Measurements from ENCODE around the gene INAVA.
"Not testable (repeated sequence)": the region's sequence is repeated elsewhere in the genome, so short reads cannot be mapped to it uniquely, and the experiment has no call there.

The INAVA gene

DNA sequence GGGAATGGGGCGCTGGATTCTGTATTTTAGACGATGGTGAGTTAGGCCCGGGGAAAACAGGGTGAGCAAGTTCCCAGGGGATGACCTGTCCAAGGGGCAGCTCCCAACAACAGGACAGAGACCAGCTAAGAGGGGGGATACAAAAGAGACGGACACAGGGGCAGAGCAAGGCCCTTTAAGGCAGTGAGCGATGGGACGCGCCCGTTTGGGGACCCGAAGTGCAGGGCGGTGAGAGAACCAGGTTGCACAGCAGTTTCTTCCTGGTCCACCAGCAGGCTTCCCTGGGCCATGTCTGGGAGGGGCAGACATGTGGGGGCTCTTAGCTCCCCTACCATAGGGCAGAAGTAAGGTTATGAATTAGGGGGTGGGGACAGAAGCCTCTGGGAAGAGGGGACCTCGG, 22.0 kb downstream of the INAVA start:
- H3K4me1 Mint-ChIP-seq: no peaks in the 10 kb centered on the region
- no peak overlapping the region for H3K4me3 Mint-ChIP-seq
- DNase-seq (ENCODE audit: low spot score in 2 of 2) (no peak), ATAC-seq (no peak)
- no peaks in the 10 kb centered on the region for H3K36me3 Mint-ChIP-seq
- H3K27ac Mint-ChIP-seq: no peak overlapping the region
- no peaks in the 10 kb centered on the region for H3K9me3 Mint-ChIP-seq

DNA sequence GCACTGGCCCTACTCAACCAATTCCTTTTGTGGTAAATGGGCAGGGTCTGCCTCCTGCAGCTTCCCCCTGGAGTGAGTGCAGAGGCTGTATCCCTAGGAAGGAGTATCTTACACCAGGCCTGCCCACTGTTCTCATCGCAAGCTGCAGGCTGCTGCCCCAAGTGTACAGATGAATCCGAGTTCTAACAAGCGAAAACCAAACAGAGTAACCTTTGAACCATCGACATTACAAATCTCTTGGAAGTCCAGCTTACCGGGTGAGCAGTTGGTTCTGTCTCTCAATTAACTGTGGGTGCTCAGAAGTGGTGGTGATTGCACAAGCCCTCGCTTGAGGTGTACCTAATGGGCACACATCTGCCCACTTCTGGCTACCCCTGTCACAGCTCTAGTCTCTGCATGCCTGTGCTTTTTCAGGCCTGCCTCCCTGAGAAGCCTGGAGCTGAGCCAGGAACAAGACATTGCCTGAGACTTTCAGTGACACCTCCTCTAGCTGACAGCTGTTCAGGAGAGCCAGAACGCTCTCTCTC, 22.7 kb downstream of the INAVA start:
- Mint-ChIP-seq H3K27ac (no peak overlapping the region), H3K9me3 (no peaks in the 10 kb centered on the region), H3K4me3 (no peak overlapping the region), H3K4me1 (no peaks in the 10 kb centered on the region), H3K36me3 (no peaks in the 10 kb centered on the region)
- DNase-seq (ENCODE audit: low spot score in 2 of 2) (no peak), ATAC-seq (no peak)

DNA sequence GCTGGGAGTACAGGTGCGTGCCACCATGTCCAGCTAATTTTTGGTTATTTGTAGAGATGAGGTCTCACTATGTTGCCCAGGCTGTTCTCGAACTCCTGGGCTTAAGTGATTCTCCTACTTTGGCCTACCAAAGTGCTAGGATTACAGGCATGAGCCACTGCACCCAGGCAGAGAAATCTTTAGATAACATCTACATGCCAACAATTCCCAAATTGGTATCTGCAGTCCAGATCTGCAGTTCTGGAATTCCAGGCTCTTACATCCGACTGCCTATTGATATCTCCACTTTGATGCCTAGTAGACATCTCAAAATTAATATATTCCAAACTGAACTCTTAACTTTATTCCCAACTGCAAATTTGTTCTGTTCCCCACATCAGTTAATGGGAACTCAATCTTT, 23.3 kb downstream of the INAVA start:
- Mint-ChIP-seq H3K4me1 (no peaks in the 10 kb centered on the region), H3K36me3 (no peaks in the 10 kb centered on the region), H3K27ac (no peak overlapping the region), H3K9me3 (no peaks in the 10 kb centered on the region), H3K4me3 (no peak overlapping the region)
- ATAC-seq: no peak
- DNase-seq (ENCODE audit: low spot score in 2 of 2): no peak

DNA sequence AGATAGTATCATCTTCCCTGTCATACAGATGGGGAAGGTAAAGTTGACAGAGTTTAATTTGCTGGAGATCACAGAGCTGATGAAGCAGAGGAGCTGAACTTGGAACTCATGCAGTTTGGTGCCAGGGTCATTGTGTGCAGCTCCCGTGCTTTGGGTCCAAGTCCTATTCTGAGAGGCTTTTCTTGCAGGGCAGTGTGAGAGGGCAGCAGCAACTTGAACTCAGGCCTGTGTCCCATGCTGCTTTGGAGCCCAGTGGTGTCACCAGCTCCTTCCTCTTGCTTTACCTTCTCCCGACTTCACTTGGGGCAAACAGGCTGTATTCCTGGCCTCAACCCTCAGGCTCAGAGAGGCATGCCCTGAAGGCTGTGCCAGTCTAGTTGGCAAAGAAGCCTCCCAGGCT, 24.7 kb downstream of the INAVA start:
- DNase-seq (ENCODE audit: low spot score in 2 of 2) (no peak), ATAC-seq (no peak)
- no peak overlapping the region for H3K4me3 Mint-ChIP-seq
- no peaks in the 10 kb centered on the region for H3K9me3 Mint-ChIP-seq
- H3K36me3 Mint-ChIP-seq: no peaks in the 10 kb centered on the region
- H3K4me1 Mint-ChIP-seq: no peaks in the 10 kb centered on the region
- H3K27ac Mint-ChIP-seq: no peak overlapping the region

DNA sequence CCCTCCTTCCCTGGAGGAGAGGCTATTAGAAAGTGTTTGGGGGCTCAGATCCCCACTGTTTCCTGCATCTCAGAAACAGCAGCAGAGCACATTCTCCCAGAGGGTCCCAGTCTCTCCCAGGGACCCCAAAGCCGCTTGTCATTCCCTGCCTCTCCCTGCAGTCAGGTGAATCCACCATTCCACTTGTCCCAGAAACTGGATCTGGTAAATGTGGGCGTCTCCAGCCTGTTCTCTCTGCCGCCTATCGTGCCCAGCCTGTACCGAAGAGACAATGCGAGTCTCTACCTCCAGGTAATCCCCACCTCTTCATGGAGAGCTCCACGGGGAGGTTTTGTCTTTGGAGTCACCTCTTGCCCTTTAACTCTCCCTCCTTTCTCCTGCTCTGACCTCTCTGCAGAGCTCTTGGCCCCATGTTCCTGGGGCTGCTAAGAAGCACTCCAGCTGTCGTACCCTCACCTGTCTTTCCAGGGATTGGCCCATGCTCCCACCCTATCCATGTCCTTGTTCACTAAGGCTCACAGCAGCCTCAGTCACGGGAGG, 26.9 kb downstream of the INAVA start:
- peaks cover 6% of the 10 kb centered on the region for H3K4me1 Mint-ChIP-seq
- no peaks in the 10 kb centered on the region for H3K36me3 Mint-ChIP-seq
- no peaks in the 10 kb centered on the region for H3K9me3 Mint-ChIP-seq
- no peak overlapping the region for H3K4me3 Mint-ChIP-seq
- H3K27ac Mint-ChIP-seq: no peak overlapping the region
- no peak for DNase-seq (ENCODE audit: low spot score in 2 of 2)
- no peak for ATAC-seq

DNA sequence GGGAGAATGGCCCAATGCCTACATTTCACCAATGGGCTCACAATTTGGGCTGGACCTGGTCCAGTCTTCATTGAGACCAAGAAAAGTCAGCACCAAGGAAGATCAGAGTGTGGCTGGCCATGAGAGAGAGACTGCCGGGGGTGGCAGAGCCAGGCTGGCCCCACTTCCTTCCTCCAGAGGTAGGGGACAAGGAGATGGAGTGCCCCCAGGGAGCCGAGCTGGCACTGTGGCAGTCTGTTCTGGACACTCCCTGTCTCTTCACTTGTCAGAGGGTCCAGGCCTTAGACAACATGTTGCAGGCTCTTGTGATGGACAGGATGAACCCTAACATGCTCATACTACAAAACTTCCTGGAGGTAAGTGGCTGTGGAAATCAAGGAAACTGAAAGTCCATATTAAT, 27.7 kb downstream of the INAVA start:
- H3K9me3 Mint-ChIP-seq: no peaks in the 10 kb centered on the region
- H3K36me3 Mint-ChIP-seq: no peaks in the 10 kb centered on the region
- no peak overlapping the region for H3K27ac Mint-ChIP-seq
- ATAC-seq: no peak
- no peak overlapping the region for H3K4me3 Mint-ChIP-seq
- no peak for DNase-seq (ENCODE audit: low spot score in 2 of 2)
- peaks cover 6% of the 10 kb centered on the region for H3K4me1 Mint-ChIP-seq

DNA sequence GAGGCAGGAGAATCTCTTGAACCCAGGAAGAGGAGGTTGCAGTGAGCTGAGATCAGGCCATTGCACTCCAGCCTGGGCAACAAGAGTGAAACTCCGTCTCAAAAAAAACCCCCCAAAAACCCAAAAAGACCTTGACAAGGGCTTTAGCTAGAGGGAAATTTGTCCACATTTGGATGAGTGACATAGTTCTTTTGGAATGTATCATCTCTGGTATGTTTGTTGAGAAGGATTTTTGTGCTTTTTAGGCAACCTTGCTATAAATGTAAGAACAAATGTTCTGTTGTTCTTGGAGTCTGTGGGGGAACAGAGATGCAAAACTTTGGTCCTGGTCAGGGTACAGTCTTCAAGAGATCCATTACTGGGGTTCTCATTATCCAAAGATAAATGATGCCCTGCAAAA, 28.9 kb downstream of the INAVA start:
- Mint-ChIP-seq H3K4me1 (peaks cover 6% of the 10 kb centered on the region), H3K36me3 (no peaks in the 10 kb centered on the region), H3K27ac (no peak overlapping the region), H3K9me3 (no peaks in the 10 kb centered on the region), H3K4me3 (no peak overlapping the region)
- no peak for DNase-seq (ENCODE audit: low spot score in 2 of 2)
- no peak for ATAC-seq

DNA sequence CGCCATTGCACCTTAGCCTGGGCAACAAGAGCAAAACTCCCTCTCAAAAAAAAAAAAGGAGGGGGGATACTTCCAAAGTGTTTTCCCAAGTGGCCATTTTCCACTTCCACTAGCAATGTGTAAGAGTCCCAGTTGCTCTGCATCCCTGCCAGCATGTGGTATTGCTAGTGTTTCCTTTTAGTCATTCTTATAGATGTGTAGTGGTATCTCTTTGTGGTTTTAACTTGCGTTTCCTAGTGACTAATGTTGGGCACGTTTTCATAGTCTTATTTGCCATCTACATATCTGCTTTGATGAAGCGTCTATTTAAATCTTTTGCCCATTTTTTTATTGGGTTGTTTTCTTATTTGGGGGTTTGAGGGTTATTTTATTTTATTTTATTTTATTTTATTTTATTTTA, 31.1 kb downstream of the INAVA start:
- no peak overlapping the region for H3K27ac Mint-ChIP-seq
- peaks cover 6% of the 10 kb centered on the region for H3K4me1 Mint-ChIP-seq
- DNase-seq (ENCODE audit: low spot score in 2 of 2): no peak
- no peaks in the 10 kb centered on the region for H3K9me3 Mint-ChIP-seq
- peak; percentile 98 for ATAC-seq
- no peak overlapping the region for H3K4me3 Mint-ChIP-seq
- H3K36me3 Mint-ChIP-seq: no peaks in the 10 kb centered on the region

DNA sequence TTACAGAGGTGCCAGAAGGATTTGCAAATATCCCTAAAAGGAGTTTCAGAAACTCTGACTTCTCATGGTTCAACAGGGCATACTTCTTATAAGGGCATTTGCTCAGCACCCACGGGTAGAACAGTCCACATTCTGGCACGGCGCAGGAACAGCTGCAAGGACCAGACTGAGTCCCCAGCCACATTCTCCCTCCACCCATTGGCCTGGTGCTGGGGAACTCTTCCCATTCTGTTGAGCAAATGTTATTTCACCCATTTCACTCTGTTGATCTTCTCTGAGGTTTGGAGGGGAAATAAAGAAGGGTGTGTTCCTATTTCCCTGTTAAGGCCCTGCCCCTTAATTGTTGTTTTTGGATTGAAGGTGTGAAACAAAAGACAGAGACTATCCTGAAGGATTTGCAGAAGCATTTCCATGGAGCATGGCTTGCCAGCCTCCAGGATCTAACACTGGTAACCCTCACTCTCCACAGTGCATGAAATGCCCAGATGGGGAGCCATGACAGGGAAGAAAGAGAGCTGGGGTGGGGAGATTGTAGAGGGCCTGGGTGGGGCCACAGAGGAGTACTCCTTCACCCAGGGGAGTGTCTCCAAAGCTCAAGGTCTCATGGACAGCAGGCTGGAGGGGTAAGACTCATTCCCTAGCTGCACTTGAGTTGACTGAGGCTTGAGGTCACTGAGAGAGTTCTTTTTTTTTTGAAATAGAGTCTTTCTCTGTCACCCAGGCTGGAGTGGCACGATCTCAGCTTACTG, 35.0 kb downstream of the INAVA start:
- no peaks in the 10 kb centered on the region for H3K36me3 Mint-ChIP-seq
- peaks cover 6% of the 10 kb centered on the region for H3K4me1 Mint-ChIP-seq
- ATAC-seq (no peak), DNase-seq (ENCODE audit: low spot score in 2 of 2) (no peak)
- no peak overlapping the region for H3K27ac Mint-ChIP-seq
- H3K9me3 Mint-ChIP-seq: peaks cover 3% of the 10 kb centered on the region
- no peak overlapping the region for H3K4me3 Mint-ChIP-seq

DNA sequence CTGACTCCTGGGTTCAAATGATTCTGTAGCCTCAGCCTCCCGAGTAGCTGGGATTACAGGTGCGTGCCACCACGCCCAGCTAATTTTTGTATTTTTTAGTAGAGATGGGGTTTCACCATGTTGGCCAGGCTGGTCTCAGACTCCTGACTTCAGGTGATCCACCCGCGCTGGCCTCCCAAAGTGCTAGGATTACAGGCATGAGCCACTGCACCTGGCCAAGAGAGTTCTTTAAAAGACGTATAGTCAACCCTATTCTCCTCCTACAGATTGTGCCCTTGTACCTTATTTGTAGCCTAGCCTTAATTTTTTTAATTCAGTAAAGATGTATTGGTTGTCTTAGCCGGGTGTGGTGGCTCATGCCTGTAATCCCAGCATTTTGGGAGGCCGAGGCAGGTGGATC, 35.6 kb downstream of the INAVA start:
- not testable (repeated sequence) for H3K9me3 Mint-ChIP-seq; H3K36me3 Mint-ChIP-seq; ATAC-seq; H3K4me3 Mint-ChIP-seq; H3K27ac Mint-ChIP-seq; H3K4me1 Mint-ChIP-seq; DNase-seq (ENCODE audit: low spot score in 2 of 2)

DNA sequence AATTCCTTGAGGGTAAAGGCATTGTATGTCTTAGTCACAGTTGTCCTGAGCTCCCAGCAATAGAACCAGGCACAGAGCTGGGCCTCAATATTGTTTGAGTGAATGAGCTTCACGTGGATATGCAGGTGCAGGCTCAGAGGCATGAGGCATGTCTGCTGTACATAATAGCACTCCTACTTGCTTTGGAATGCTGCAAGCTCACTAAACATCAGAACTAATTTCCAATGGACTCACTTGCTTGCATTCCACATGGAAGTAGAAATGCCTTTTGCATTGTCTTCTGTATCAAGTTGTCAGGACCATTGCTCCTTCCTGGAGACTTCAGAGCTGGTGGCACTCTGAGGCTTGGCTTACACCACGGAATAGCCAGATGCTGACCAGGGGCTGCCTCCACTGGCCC, 37.1 kb downstream of the INAVA start:
- Mint-ChIP-seq H3K4me1 (no peaks in the 10 kb centered on the region), H3K9me3 (peaks cover 3% of the 10 kb centered on the region), H3K27ac (no peak overlapping the region), H3K36me3 (no peaks in the 10 kb centered on the region), H3K4me3 (no peak overlapping the region)
- DNase-seq (ENCODE audit: low spot score in 2 of 2) (no peak), ATAC-seq (no peak)

DNA sequence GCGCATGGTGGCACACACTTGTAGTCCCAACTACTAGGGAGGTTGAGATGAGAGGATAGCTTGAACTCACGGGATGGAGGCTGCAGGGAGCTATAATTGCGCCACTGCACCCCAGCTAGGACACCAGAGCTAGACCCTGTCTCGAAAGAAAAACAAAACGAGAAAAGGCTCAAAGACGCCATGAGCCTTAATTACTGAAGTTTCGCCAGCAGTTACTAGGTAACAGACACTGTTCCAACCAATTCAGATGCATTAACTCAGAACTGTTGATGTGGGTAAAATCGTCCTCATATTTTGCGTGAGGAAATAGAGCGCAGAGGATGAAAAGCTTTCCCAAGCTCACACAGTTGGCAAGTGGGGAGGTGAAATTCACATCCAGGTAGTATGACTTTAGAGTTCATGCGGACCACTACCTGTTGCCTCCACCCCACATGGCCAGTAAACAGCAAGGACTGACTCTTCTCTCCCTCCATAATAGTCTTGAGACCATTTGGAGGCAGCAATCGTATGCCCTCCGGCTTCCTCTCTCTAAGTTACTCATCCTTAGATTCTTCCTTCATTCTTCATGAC, 40.1 kb downstream of the INAVA start:
- no peak overlapping the region for H3K4me3 Mint-ChIP-seq
- no peak for DNase-seq (ENCODE audit: low spot score in 2 of 2)
- H3K9me3 Mint-ChIP-seq: peaks cover 3% of the 10 kb centered on the region
- ATAC-seq: no peak
- H3K36me3 Mint-ChIP-seq: no peaks in the 10 kb centered on the region
- H3K27ac Mint-ChIP-seq: no peak overlapping the region
- H3K4me1 Mint-ChIP-seq: no peaks in the 10 kb centered on the region

DNA sequence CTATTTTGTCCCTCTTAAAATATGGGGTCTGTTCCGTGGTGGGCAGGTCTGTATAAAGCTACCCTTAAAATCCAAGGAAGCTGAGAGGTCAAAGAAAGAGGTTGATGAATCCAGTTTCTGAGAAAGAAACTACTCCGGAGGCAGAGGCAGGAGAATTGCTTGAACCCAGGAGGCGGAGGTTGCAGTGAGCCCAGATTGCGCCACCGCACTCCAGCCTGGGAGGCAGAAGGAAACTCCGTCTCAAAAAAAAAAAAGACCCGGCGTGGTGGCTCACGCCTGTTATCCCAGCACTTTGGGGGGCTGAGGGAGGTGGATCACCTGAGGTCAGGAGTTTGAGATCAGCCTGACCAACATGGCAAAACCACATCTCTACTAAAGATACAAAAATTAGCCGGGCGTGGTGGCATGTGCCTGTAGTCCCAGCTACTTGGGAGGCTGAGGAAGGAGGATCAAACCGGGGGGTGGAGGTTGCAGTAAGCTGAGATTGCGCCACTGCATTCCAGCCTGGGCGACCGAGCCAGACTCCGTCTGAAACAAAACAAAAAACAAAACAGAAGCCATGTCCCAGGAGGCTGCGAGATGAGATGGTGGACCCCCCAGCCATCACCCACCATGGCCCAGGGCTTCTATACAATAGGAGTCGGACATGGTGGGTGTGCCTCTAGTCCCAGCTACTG, 40.7 kb downstream of the INAVA start:
- H3K36me3 Mint-ChIP-seq: not testable (repeated sequence)

DNA sequence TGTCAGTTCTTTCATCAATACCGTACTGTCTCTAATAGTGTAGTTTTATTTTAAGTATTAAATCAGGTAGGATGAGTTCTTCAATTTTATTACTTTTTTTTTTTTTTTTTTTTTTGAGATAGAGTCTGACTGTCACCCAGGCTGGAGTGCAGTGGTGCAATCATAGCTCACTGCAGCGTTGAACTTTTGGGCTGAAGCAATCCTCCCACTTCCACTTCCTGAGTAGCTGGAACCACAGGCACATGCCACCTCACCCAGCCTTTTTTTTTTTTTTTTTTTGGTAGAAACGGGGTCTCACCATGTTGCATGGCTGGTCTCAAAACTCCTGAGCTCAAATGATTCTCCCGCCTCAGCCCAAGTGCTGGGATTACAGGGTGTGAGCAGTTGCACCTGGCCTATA, 44.3 kb downstream of the INAVA start:
- no peak overlapping the region for H3K4me3 Mint-ChIP-seq
- no peak overlapping the region for H3K27ac Mint-ChIP-seq
- H3K4me1 Mint-ChIP-seq: no peaks in the 10 kb centered on the region
- DNase-seq (ENCODE audit: low spot score in 2 of 2): no peak
- H3K36me3 Mint-ChIP-seq: no peaks in the 10 kb centered on the region
- peak; percentile 79 for ATAC-seq
- no peaks in the 10 kb centered on the region for H3K9me3 Mint-ChIP-seq

More for the DNA sequence above, 40.7 kb downstream of the INAVA start:
- DNase-seq (ENCODE audit: low spot score in 2 of 2); H3K4me1 Mint-ChIP-seq; H3K27ac Mint-ChIP-seq; H3K9me3 Mint-ChIP-seq; ATAC-seq; H3K4me3 Mint-ChIP-seq: not testable (repeated sequence)

DNA sequence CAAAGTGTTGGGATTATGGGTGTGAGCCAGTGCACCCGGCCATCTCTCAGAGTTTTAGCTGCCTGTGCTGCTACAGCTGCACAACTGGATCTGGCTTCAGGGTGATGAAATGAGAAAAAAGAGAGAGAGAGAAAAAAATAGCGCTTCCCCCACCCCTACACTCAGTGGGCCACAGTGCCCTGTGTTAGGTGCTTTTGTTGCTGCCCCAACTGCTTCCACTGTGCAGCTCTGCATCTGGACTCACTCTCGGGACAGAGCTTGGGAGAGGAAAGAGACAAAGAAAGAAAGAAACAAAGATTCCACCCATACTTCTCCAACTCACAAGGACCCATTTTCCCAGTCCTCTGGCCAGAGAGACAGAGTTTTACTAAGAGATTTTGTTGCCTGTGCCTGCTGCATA, 50.4 kb downstream of the INAVA start:
- ATAC-seq: no peak
- no peak for DNase-seq (ENCODE audit: low spot score in 2 of 2)
- H3K4me3 Mint-ChIP-seq: no peak overlapping the region
- H3K4me1 Mint-ChIP-seq: no peaks in the 10 kb centered on the region
- no peaks in the 10 kb centered on the region for H3K36me3 Mint-ChIP-seq
- H3K27ac Mint-ChIP-seq: no peak overlapping the region
- H3K9me3 Mint-ChIP-seq: peaks cover 3% of the 10 kb centered on the region
